ENCODE results near the gene DEGS2.

Gene DEGS2

DNA sequence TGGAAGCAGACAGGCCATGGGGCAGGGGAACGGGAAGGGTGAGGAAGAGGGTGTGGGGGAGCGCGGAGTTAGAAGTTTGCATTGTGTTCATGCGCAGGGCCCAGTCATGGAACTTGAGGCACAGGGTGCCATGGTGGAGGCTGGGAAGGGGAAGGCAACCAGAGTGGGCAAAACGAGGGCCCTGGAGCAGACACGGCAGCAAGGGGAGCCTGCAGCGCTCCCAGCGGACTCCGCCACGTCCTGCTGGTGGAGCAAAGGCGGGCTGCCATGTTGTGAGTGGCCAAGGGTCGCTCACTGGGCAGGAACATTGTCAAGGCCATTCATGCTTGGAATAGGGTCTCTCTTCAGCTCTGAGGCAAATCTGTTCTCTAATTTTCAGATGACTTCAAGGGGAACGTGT lies 20.5 kb downstream of the DEGS2 start:
- DNase-seq, result no peak
- Mint-ChIP-seq H3K4me1 (peaks cover 2% of the 10 kb centered on the region), H3K27me3 (peaks cover 4% of the 10 kb centered on the region), H3K4me3 (no peak overlapping the region), H3K36me3 (peaks cover 74% of the 10 kb centered on the region), H3K9me3 (no peaks in the 10 kb centered on the region), H3K27ac (peak overlapping the region; percentile 76)
- CTCF ChIA-PET, result no interaction called here

DNA sequence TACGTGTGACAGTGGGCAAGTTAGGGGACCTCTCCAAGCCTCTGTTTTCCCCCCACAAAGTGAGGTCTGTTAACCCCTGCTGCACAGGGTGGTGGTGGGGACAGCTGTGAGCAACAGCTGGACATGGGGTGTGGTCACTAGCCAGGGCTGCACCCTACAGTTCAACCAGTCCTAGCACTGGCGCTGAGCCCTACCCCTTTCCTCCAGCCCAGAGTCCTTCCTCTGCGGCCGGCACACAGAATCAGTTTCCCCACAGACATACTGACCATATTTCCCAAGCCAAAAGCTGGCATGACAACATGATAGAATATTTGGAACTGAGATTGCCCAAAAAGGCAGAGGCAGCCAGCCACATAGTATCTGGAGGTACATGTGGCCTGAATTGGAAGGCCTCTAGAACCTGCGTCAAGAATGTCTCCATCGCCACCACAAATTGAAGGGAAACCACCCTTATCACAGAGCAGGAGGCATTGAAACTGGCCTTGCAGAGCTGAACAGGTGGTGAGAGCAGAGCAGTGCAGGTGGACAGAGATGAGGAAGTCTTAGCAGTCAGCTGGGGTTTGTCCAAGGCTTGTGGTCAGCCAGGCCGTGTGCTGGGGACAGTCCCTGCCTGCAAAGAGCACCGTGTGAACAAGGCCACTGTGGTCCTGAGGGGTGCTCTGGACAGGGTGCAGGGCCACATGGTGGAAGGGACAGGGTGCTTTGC lies 21.2 kb downstream of the DEGS2 start:
- Mint-ChIP-seq H3K4me3 (no peak overlapping the region), H3K36me3 (peaks cover 79% of the 10 kb centered on the region), H3K27me3 (peaks cover 4% of the 10 kb centered on the region), H3K4me1 (peaks cover 2% of the 10 kb centered on the region), H3K27ac (peak overlapping the region; percentile 76), H3K9me3 (no peaks in the 10 kb centered on the region)
- no peak for DNase-seq
- CTCF ChIA-PET, result no interaction called here

DNA sequence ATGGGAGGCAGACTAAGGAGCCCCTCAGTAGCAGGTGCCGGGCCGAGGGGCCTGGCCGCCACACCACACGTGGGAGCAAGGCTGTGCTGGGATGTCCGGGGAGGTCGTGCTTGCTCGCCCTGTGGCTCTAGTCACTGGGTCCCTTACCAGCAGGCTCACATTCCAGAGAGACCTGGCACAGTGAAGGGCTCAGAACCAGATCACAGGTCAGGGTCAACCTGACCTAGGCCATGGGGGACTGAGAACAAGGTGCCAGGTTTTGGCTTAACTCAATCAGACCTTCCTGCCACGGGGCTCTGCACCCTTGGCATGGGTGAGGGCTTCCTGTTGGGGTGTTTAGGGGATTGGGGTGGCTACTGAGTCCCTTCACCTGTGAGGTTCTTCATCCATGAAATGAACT lies 22.3 kb downstream of the DEGS2 start:
- Mint-ChIP-seq H3K9me3 (no peaks in the 10 kb centered on the region), H3K36me3 (peaks cover 83% of the 10 kb centered on the region), H3K4me1 (peaks cover 2% of the 10 kb centered on the region), H3K4me3 (no peak overlapping the region), H3K27ac (peak overlapping the region; percentile 62), H3K27me3 (no peaks in the 10 kb centered on the region)
- no peak for DNase-seq
- CTCF ChIA-PET, result no interaction called here

DNA sequence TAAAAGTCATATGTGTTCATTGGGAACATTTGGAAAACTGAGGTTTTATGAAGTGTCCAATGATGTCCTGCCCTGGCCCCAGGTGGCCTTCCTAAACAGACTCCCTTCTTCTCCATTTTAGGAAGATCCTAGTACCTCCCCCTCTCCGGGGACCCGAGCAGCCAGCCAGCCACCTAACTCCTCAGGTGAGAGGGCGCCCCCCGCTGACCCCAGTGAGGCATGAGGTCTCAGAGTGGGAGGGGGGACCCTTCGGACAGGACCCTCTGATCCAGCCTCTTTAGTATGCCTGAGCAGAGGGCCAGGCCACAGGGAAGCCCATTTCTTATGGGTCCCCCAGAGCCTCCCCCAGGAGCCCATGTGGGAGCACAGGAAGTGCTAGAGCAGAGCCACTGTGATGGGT lies 23.7 kb downstream of the DEGS2 start:
- Mint-ChIP-seq H3K4me1 (peaks cover 2% of the 10 kb centered on the region), H3K27ac (peak overlapping the region; percentile 28), H3K27me3 (no peaks in the 10 kb centered on the region), H3K36me3 (peaks cover 85% of the 10 kb centered on the region), H3K9me3 (no peaks in the 10 kb centered on the region), H3K4me3 (no peak overlapping the region)
- DNase-seq, result no peak
- CTCF ChIA-PET, result no interaction called here

DNA sequence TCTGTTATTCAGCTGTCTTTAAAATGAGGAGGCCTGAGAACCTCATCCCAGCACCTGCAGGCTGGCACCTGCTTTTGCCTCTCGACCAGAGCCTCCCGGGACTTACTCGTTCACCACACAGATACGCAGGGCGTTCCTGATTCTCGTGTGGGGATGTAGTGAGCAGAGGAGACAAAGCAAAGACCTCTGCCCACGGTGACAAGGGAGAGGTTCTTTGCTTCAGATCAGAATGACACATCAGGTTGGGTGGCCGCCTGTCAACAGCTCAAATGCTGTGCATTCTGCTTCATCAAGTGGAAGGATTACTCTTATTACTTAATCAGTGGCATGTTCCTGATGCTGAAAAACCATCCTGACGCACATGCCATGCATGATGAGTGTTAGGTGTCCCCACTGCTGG lies 24.4 kb downstream of the DEGS2 start:
- Mint-ChIP-seq H3K27me3 (no peaks in the 10 kb centered on the region), H3K9me3 (no peaks in the 10 kb centered on the region), H3K36me3 (peaks cover 83% of the 10 kb centered on the region), H3K4me3 (no peak overlapping the region), H3K27ac (no peak overlapping the region), H3K4me1 (peaks cover 2% of the 10 kb centered on the region)
- CTCF ChIA-PET, result no interaction called here
- no peak for DNase-seq

DNA sequence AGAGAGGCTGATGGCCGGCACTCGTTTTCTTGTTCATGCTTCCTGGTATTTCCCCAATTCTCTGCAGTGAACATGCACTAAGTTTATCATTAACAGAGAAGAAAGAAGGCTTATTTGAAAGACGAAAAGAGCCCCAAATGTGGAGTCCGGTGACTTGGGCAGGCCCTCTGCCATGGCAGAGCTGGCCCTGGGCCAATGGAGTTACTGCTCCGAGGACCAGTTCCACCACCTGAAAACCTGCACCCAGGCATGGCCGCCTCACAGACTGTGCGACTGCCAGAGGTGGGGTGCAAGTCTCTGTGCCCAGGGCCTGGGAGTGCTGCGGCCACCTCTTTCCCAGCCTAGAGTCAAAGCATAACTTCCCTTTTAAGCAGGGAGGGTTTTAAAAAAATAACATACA lies 24.9 kb downstream of the DEGS2 start:
- CTCF ChIA-PET, result no interaction called here
- no peaks in the 10 kb centered on the region for H3K27me3 Mint-ChIP-seq
- no peaks in the 10 kb centered on the region for H3K9me3 Mint-ChIP-seq
- H3K36me3 Mint-ChIP-seq, result peaks cover 85% of the 10 kb centered on the region
- H3K4me1 Mint-ChIP-seq, result peaks cover 4% of the 10 kb centered on the region
- no peak overlapping the region for H3K4me3 Mint-ChIP-seq
- H3K27ac Mint-ChIP-seq, result no peak overlapping the region
- no peak for DNase-seq

DNA sequence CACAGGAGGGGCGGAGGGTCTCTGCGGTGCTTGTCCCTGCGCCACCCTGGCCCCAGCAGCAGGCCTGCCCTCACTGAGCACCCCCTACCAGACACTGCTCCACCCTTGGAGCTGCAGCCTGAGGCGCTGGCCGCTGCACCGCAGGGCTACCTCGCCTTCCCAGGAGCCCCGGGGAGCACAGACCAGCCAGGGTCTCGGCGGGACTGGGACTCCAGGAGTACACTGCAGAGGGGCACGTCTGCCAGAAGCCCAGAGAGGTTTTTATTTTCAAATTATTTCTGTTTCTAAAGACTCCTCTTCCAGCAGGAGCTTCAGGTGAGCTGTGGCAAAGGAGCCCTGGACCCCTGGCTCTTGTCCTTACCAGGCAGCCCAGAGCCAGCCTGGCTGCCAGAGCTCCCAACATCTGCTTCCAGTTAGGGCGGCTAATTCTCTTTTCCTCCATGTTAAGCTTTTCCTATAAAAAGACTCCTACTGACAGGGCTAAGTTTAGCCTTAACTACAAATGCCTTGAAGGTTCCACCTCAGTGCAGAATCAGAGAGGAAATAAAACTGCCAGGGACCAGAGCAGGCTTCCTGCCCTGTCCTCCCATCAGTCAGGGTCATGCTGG lies 26.4 kb downstream of the DEGS2 start:
- no peak for DNase-seq
- H3K4me3 Mint-ChIP-seq, result no peak overlapping the region
- H3K36me3 Mint-ChIP-seq, result peaks cover 80% of the 10 kb centered on the region
- CTCF ChIA-PET, result interaction anchor here (0.9 to 1.5 kb wide), 2 partner anchors 9 to 76 kb away, joined by 3 to 4 read pairs; no protein-coding TSS in a partner anchor
- H3K9me3 Mint-ChIP-seq, result no peaks in the 10 kb centered on the region
- H3K27me3 Mint-ChIP-seq, result no peaks in the 10 kb centered on the region
- H3K27ac Mint-ChIP-seq, result no peak overlapping the region
- peaks cover 2% of the 10 kb centered on the region for H3K4me1 Mint-ChIP-seq

DNA sequence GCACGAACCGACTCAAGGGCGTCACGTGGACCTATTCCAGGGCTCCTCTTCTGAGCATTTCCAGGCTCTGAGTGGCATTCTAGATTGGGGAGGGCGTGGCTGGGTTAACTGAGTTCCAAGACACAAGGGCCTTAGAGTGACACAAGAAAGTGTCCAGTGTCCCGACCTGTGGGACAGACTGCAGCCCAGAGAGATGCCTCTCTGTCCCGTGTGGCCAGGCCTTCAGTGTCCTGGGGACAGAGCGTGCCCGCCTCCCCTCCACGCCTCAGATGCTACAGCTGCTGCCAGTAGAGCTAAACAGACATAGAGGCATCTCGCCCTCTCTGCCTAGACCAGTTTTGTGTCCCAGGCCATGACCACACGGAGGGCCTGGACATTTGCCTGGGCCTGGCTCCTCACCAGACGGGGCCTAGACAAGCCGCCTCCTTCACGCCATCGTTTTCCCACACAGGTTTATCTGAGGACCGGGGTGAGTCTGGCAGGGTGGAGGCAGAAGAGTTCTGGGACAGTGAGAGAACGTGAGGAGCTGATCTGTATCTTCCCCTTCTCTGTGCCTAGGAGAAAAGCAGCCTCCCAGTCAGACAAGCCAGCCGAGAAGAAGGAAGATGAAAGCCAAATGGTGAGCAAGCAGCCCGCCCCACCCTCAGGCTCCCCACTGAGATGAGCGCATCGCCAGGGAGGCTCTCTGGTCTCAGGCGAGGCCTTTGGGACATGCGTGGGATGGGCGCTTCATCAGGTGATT lies 27.1 kb downstream of the DEGS2 start:
- Mint-ChIP-seq H3K4me3 (no peak overlapping the region), H3K27ac (no peak overlapping the region), H3K36me3 (peaks cover 81% of the 10 kb centered on the region), H3K27me3 (no peaks in the 10 kb centered on the region), H3K4me1 (peaks cover 2% of the 10 kb centered on the region), H3K9me3 (no peaks in the 10 kb centered on the region)
- CTCF ChIA-PET, result interaction anchor here (0.9 to 1.5 kb wide), 2 partner anchors 9 to 76 kb away, joined by 3 to 4 read pairs; no protein-coding TSS in a partner anchor
- DNase-seq, result no peak

DNA sequence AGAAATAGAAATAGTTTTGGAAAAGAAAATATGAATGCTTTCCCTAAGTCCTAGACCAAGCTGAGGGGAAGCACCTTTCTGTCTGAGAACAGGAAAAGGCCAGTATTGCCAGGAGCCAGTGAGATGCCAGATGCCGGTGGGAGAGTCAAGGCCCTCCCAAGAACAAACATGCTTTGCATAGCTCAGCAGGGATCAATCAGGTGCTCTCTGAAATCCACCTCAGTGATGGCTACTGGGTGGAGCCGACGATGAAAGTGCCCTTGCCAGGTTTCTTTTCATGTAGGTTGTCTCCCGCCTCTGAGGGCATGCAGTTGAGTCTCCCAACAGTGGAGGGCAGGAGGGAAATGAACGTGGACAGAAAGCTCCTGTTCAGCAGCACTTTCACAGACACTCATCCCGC lies 28.3 kb downstream of the DEGS2 start:
- DNase-seq, result no peak
- H3K27ac Mint-ChIP-seq, result peak overlapping the region; percentile 68
- H3K36me3 Mint-ChIP-seq, result peaks cover 77% of the 10 kb centered on the region
- H3K4me3 Mint-ChIP-seq, result no peak overlapping the region
- H3K27me3 Mint-ChIP-seq, result no peaks in the 10 kb centered on the region
- CTCF ChIA-PET, result interaction anchor here (0.9 to 1.3 kb wide), 2 partner anchors 12 to 62 kb away, joined by 4 read pairs; no protein-coding TSS in a partner anchor
- H3K4me1 Mint-ChIP-seq, result peaks cover 2% of the 10 kb centered on the region
- H3K9me3 Mint-ChIP-seq, result no peaks in the 10 kb centered on the region

DNA sequence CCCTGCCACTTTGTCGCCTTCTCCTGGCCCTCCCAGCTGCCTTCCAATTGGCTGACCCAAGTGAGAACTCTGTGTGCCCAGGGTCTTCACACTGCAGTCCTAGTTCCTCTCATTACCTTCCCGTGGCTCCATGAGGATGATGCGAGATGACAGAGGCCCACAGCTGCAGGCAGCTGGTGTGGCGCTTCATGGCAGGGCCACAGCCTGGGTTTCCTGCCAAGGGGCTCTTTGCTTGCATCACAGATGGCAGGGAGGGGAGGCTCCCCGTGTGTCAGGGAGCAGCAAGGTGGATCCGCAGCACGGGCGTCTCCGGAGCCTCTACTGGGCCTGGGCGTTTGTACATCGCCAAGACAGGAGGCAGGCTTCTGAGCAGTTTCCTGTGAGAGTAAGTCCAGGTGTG lies 28.9 kb downstream of the DEGS2 start:
- H3K4me3 Mint-ChIP-seq, result no peak overlapping the region
- no peaks in the 10 kb centered on the region for H3K9me3 Mint-ChIP-seq
- CTCF ChIA-PET, result interaction anchor here (1.3 kb wide), 1 partner anchor 13 kb away, joined by 4 read pairs; no protein-coding TSS in a partner anchor
- no peak for DNase-seq
- peak overlapping the region; percentile 68 for H3K27ac Mint-ChIP-seq
- peaks cover 70% of the 10 kb centered on the region for H3K36me3 Mint-ChIP-seq
- no peaks in the 10 kb centered on the region for H3K27me3 Mint-ChIP-seq
- peaks cover 2% of the 10 kb centered on the region for H3K4me1 Mint-ChIP-seq

DNA sequence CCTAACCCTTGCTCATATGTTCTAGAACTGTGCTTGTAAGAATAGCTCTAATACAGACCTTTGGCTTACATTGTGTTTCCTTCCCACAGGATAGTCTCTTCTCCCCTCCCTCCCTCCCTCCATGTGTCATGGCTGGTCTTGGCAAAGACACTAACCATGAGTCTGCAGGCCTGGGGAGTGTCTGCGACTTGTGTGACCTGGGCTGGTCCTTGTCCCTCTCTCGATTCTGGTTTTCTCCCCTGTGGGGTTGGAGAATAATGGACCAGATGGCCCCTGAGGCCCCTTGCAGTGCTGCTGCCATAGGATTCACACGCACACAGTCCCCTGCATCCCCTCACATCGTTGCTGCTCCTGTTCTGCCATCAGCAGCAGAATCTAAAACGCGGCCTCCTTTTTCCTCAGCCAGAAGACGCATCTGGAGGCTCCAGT lies 30.3 kb downstream of the DEGS2 start:
- H3K27ac Mint-ChIP-seq, result peak overlapping the region; percentile 60
- no peak for DNase-seq
- H3K4me3 Mint-ChIP-seq, result no peak overlapping the region
- no peaks in the 10 kb centered on the region for H3K9me3 Mint-ChIP-seq
- H3K27me3 Mint-ChIP-seq, result no peaks in the 10 kb centered on the region
- peaks cover 72% of the 10 kb centered on the region for H3K36me3 Mint-ChIP-seq
- CTCF ChIA-PET, result no interaction called here
- H3K4me1 Mint-ChIP-seq, result peaks cover 2% of the 10 kb centered on the region

DNA sequence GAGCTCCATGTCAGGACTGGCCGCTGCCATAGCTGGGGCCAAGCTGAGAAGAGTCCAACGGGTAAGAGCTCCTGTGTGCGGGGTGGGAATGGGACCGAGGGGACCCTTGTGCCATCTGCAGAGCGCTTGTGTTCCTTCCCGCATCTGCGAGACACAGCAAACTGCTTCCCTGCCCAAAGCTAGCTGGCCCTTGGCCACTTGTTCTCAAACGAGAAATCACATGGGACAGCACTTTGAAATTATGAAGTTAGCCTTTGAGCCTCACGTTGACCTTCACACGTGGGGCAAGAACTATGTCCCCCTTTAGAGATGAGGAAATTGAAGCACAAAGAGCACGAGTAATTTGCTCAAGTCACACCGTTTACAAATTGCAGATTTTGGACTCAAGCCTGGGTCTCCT lies 30.8 kb downstream of the DEGS2 start:
- Mint-ChIP-seq H3K27ac (no peak overlapping the region), H3K36me3 (peaks cover 69% of the 10 kb centered on the region)
- CTCF ChIA-PET, result interaction anchor here (1.1 kb wide), 1 partner anchor 145 kb away, joined by 3 read pairs; no protein-coding TSS in a partner anchor

DNA sequence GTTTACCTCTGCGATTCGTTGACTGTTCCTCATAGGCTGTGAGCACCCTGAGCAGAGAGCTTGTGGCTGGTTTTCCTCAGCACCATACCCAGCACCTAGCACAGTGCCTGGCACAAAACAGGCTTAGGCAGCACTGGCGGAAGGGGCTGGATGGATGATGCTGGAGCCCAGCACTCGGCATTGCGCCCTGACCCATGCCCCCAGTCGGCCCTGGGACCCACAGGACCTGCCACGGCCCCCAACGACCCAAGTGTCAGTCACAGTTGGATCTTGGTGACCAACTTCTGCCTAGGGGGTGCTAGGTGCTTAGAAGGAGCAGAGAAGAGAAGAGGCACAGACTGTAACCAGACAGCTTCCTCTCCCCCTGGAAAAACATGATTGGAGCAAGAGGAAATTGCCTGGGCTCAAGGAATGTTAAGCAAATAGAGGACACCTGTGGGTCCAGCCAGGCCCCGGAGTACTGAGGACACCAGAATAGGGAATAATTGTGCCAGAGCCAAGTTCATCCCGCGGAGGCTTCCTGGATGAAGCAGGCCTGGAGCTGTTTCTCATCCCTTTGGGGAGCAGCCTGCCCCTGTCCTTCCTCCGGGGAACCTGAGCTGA lies 31.5 kb downstream of the DEGS2 start:
- Mint-ChIP-seq H3K27ac (no peak overlapping the region), H3K4me1 (peaks cover 2% of the 10 kb centered on the region), H3K4me3 (no peak overlapping the region), H3K9me3 (no peaks in the 10 kb centered on the region), H3K27me3 (no peaks in the 10 kb centered on the region), H3K36me3 (peaks cover 68% of the 10 kb centered on the region)
- CTCF ChIA-PET, result interaction anchor here (1.1 kb wide), 1 partner anchor 145 kb away, joined by 3 read pairs; no protein-coding TSS in a partner anchor
- no peak for DNase-seq

More for the DNA sequence above, 30.8 kb downstream of the DEGS2 start:
- no peak for DNase-seq
- Mint-ChIP-seq H3K4me1 (peaks cover 2% of the 10 kb centered on the region), H3K4me3 (no peak overlapping the region), H3K27me3 (no peaks in the 10 kb centered on the region), H3K9me3 (no peaks in the 10 kb centered on the region)

DNA sequence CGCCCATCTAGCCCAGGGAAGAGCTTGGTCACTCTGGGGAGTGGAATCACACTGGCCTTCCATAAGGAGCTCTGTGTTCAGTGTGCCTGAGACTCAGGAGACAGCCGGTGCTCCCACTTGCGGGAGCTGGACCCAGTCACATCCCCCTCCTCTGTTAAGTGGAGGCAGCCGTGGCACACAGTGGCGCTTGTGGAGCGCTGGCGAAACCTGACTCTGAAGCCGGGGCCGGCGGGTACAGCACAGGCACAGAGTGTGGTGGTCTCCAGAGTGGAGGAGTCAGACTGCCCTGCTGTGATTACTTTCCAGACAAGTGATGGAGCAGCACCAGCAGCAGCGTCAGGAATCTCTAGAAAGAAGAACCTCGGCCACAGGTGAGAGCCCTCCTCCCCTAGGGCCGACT lies 33.0 kb downstream of the DEGS2 start:
- Mint-ChIP-seq H3K4me1 (peaks cover 2% of the 10 kb centered on the region), H3K36me3 (peaks cover 65% of the 10 kb centered on the region), H3K27me3 (no peaks in the 10 kb centered on the region), H3K4me3 (no peak overlapping the region), H3K9me3 (no peaks in the 10 kb centered on the region), H3K27ac (no peak overlapping the region)
- CTCF ChIA-PET, result no interaction called here
- no peak for DNase-seq

Data from activated naive CD4-positive, alpha-beta T cell treated with anti-CD3 and anti-CD28 coated beads, Interleukin-2, amount 10 ng/mL, durations not matched to agents 7 days and 5 days (primary cell).